HEK293 (cell line): ENCODE data around the gene DNAI1.

ENCODE experiments used
- CTCF ChIA-PET: fragments of 350-600 bp; formaldehyde crosslinking; extraction: SDS; loops from one replicate; lab custom pipeline; 2021; ENCODE audit warnings: antibody characterized with exemption; lab: Yijun Ruan, JAX
- POLR2A ChIA-PET: fragments of 300-600 bp; formaldehyde crosslinking; extraction: SDS; loops from one replicate; lab custom pipeline; 2020; ENCODE audit warnings: antibody characterized with exemption, inconsistent platforms; lab: Yijun Ruan, JAX
- H3K27ac ChIP-seq: fragments of 200-500 bp; sonication (Bioruptor generic); 2 replicates; pipeline ENCODE4 v1.5.1; 2014; ENCODE audit warnings: low read depth, low read length, control low read depth, inconsistent platforms; ENCODE audit errors: extremely low read depth
- H3K36me3 ChIP-seq, 2 experiments: fragments of 200-500 bp in 1 of 2; sonication (Bioruptor generic) in 1 of 2; 1 replicate in 1 of 2; 2 replicates in 1 of 2; pipeline ENCODE4 v1.5.1; 2014 to 2017; ENCODE audit warnings: inconsistent platforms in 2 of 2, low read length in 2 of 2; ENCODE audit not compliant: control insufficient read depth in 2 of 2, insufficient read depth in 1 of 2
- H3K4me1 ChIP-seq: fragments of 200-500 bp; sonication (Bioruptor generic); 2 replicates; pipeline ENCODE4 v1.5.1; 2014; ENCODE audit warnings: mild to moderate bottlenecking, low read length, inconsistent platforms; ENCODE audit not compliant: control insufficient read depth, insufficient read depth
- H3K4me3 ChIP-seq: 2 replicates; pipeline ENCODE4 v1.5.1; 2011; ENCODE audit warnings: low read depth, mild to moderate bottlenecking, control low read depth, low read length, moderate library complexity
- H3K9me3 ChIP-seq: fragments of 200-500 bp; sonication (Bioruptor generic); 2 replicates; pipeline ENCODE4 v1.5.1; 2014; ENCODE audit warnings: low read depth, low read length, inconsistent platforms; ENCODE audit not compliant: control insufficient read depth, insufficient read depth
- AEBP2 ChIP-seq: fragments of 450-650 bp; formaldehyde crosslinking; IDR thresholded peaks from 2 replicates; pipeline ENCODE4 v1.5.1; 2016; ENCODE audit warnings: missing biosample characterization, missing genetic modification characterization, borderline replicate concordance
- BCL11B ChIP-seq: fragments of 450-650 bp; formaldehyde crosslinking; IDR thresholded peaks from 2 replicates; pipeline ENCODE4 v1.5.1; 2016; ENCODE audit warnings: low read depth, missing biosample characterization, missing genetic modification characterization
- GLIS1 ChIP-seq: fragments of 450-650 bp; formaldehyde crosslinking; IDR thresholded peaks from 2 replicates; pipeline ENCODE4 v1.5.1; 2016; ENCODE audit warnings: missing biosample characterization, missing genetic modification characterization
- RBAK ChIP-seq: fragments of 450-650 bp; formaldehyde crosslinking; IDR thresholded peaks from 2 replicates; pipeline ENCODE4 v1.5.1; 2016; ENCODE audit warnings: missing biosample characterization, missing genetic modification characterization
- SCRT1 ChIP-seq: fragments of 450-650 bp; formaldehyde crosslinking; IDR thresholded peaks from 2 replicates; pipeline ENCODE4 v1.5.1; 2016; ENCODE audit warnings: missing biosample characterization, missing genetic modification characterization, borderline replicate concordance
- SP7 ChIP-seq: fragments of 450-650 bp; formaldehyde crosslinking; IDR thresholded peaks from 2 replicates; pipeline ENCODE4 v1.5.1; 2016; ENCODE audit warnings: missing biosample characterization, missing genetic modification characterization
- YY1 ChIP-seq: fragments of 450-650 bp; formaldehyde crosslinking; IDR thresholded peaks from 2 replicates; pipeline ENCODE4 v1.5.1; 2018; ENCODE audit warnings: missing biosample characterization, missing genetic modification characterization
- YY2 ChIP-seq: fragments of 450-650 bp; formaldehyde crosslinking; IDR thresholded peaks from 2 replicates; pipeline ENCODE4 v1.5.1; 2016; ENCODE audit warnings: missing biosample characterization, missing genetic modification characterization
- ZBTB48 ChIP-seq: fragments of 450-650 bp; formaldehyde crosslinking; IDR thresholded peaks from 2 replicates; pipeline ENCODE4 v1.5.1; 2016; ENCODE audit warnings: missing biosample characterization, missing genetic modification characterization
- ZBTB8A ChIP-seq: fragments of 450-650 bp; formaldehyde crosslinking; IDR thresholded peaks from 2 replicates; pipeline ENCODE4 v1.5.1; 2016; ENCODE audit warnings: missing biosample characterization, missing genetic modification characterization
- ZIC2 ChIP-seq: fragments of 450-650 bp; formaldehyde crosslinking; IDR thresholded peaks from 2 replicates; pipeline ENCODE4 v1.5.1; 2016; ENCODE audit warnings: missing biosample characterization, missing genetic modification characterization
- ZNF112 ChIP-seq: fragments of 450-650 bp; formaldehyde crosslinking; IDR thresholded peaks from 2 replicates; pipeline ENCODE4 v1.5.0; 2017; ENCODE audit warnings: missing biosample characterization, missing genetic modification characterization
- ZNF132 ChIP-seq: fragments of 450-650 bp; formaldehyde crosslinking; IDR thresholded peaks from 2 replicates; pipeline ENCODE4 v1.5.1; 2017; ENCODE audit warnings: missing biosample characterization, missing genetic modification characterization, borderline replicate concordance
- ZNF184 ChIP-seq: fragments of 450-650 bp; IDR thresholded peaks from 2 replicates; pipeline ENCODE4 v1.5.1; 2018; ENCODE audit warnings: missing biosample characterization, mild to moderate bottlenecking, missing genetic modification characterization
- ZNF221 ChIP-seq: fragments of 450-650 bp; formaldehyde crosslinking; IDR thresholded peaks from 2 replicates; pipeline ENCODE4 v1.5.1; 2017; ENCODE audit warnings: missing biosample characterization, missing genetic modification characterization, borderline replicate concordance
- ZNF366 ChIP-seq: fragments of 450-650 bp; formaldehyde crosslinking; conservative IDR thresholded peaks from 2 replicates; pipeline ENCODE4 v1.5.1; 2016; ENCODE audit warnings: missing biosample characterization, missing genetic modification characterization
- ZNF549 ChIP-seq: fragments of 450-650 bp; IDR thresholded peaks from 2 replicates; pipeline ENCODE4 v1.5.1; 2018; ENCODE audit warnings: missing biosample characterization, missing genetic modification characterization, mild to moderate bottlenecking, inconsistent platforms, moderate library complexity
- ZNF560 ChIP-seq: fragments of 450-650 bp; formaldehyde crosslinking; IDR thresholded peaks from 2 replicates; pipeline ENCODE4 v1.5.1; 2017; ENCODE audit warnings: missing biosample characterization, missing genetic modification characterization, borderline replicate concordance
- ZNF623 ChIP-seq: fragments of 450-650 bp; formaldehyde crosslinking; IDR thresholded peaks from 2 replicates; pipeline ENCODE4 v1.5.1; 2016; ENCODE audit warnings: missing biosample characterization, missing genetic modification characterization
- ZNF626 ChIP-seq: fragments of 450-650 bp; sonication (Bioruptor Pico); formaldehyde crosslinking; IDR thresholded peaks from 2 replicates; pipeline ENCODE4 v1.5.1; 2018; ENCODE audit warnings: missing biosample characterization, missing genetic modification characterization, inconsistent platforms
- ZNF654 ChIP-seq: fragments of 450-650 bp; formaldehyde crosslinking; IDR thresholded peaks from 2 replicates; pipeline ENCODE4 v1.5.1; 2016; ENCODE audit warnings: low read depth, missing biosample characterization, missing genetic modification characterization
- ZNF670 ChIP-seq: fragments of 450-650 bp; formaldehyde crosslinking; IDR thresholded peaks from 2 replicates; pipeline ENCODE4 v1.5.1; 2016; ENCODE audit warnings: missing biosample characterization, missing genetic modification characterization, low read depth
- ZNF692 ChIP-seq: fragments of 450-650 bp; formaldehyde crosslinking; IDR thresholded peaks from 2 replicates; pipeline ENCODE4 v1.5.1; 2016; ENCODE audit warnings: missing biosample characterization, missing genetic modification characterization
- TF ChIP-seq, protein P1 (sequence below): fragments of 450-650 bp; formaldehyde crosslinking; IDR thresholded peaks from 2 replicates; pipeline ENCODE4 v1.5.1; 2016; ENCODE audit warnings: missing biosample characterization, missing genetic modification characterization
- TF ChIP-seq, protein P2 (sequence below): fragments of 450-650 bp; formaldehyde crosslinking; optimal IDR thresholded peaks from 2 replicates; pipeline ENCODE3; 2016; ENCODE audit warnings: missing biosample characterization, mild to moderate bottlenecking, missing genetic modification characterization

Gene DNAI1

DNA sequence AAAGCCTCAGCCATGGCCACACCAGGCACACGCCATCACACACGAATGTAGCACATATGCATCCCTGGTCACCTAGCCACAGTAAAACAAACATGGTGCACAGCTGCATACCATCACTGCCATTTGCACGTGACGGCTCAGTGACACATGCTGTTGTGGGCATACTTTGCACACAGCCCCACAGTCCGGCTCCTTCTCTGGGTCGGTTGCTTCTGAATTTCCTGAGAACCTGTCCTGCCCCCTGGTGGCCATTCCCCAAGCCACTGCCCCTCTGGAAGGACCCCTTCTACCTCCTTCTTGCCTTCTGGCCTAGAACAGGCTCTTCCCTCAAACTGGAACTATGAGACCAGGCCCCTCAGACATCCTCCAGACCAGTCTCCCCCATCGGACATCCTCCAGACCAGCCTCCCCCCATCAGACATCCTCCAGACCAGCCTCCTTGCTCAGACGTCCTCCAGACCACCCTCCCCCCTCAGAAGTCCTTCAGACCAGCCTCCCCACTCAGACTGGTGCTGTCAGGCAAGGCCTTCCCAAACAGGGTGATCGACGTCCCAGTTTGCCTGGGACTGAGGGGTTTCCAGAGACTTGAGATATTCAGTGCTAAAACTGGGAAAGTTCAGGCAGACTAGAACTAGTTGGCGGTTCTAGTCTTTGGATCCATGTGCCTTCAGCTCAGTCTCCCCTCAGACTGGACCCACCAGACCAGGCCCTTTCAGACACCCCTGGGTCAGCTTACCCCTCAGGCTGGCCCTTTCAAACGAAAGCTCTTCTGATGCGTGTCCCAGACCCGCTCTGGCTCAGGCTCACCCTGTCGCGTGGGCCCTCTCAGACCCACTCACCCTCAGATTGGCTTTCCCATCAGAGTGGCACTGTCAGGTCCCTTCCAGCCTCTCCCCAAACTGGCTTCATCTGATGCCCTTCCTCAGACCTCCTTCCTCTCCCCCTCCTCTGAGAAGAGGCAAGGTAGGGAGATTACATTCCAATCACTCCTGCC lies 88.5 kb downstream of the DNAI1 start:
- H3K9me3 ChIP-seq, result no peaks in the 10 kb centered on the region
- H3K4me3 ChIP-seq, result no peak overlapping the region
- H3K27ac ChIP-seq, result no peak overlapping the region
- H3K36me3 ChIP-seq, result no peaks in the 10 kb centered on the region
- CTCF ChIA-PET, result interaction anchor here (0.6 to 7.3 kb wide), 54 partner anchors 10 to 820 kb away, joined by 3 to 101 read pairs (median 5); partner anchors contain the start of genes ENHO and SIGMAR1
- no peaks in the 10 kb centered on the region for H3K4me1 ChIP-seq
- POLR2A ChIA-PET, result interaction anchor here (0.5 to 1.1 kb wide), 2 partner anchors 45 to 524 kb away, joined by 4 to 7 read pairs; no protein-coding TSS in a partner anchor
- TF ChIP-seq ZNF623 (tag by site-specific recombination) (peak; percentile 44), AEBP2 (tag by site-specific recombination) (no peak), ZNF654 (tag by site-specific recombination) (peak; percentile 40)
- TF ChIP-seq, protein P1, sequence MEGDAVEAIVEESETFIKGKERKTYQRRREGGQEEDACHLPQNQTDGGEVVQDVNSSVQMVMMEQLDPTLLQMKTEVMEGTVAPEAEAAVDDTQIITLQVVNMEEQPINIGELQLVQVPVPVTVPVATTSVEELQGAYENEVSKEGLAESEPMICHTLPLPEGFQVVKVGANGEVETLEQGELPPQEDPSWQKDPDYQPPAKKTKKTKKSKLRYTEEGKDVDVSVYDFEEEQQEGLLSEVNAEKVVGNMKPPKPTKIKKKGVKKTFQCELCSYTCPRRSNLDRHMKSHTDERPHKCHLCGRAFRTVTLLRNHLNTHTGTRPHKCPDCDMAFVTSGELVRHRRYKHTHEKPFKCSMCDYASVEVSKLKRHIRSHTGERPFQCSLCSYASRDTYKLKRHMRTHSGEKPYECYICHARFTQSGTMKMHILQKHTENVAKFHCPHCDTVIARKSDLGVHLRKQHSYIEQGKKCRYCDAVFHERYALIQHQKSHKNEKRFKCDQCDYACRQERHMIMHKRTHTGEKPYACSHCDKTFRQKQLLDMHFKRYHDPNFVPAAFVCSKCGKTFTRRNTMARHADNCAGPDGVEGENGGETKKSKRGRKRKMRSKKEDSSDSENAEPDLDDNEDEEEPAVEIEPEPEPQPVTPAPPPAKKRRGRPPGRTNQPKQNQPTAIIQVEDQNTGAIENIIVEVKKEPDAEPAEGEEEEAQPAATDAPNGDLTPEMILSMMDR (tag by site-specific recombination), result peak; percentile 38; the same call in 1 of the 2 replicates

- no peaks in the 10 kb centered on the region for H3K4me1 ChIP-seq
- H3K27ac ChIP-seq, result no peak overlapping the region
- CTCF ChIA-PET, result interaction anchor here (0.6 to 7.3 kb wide), 48 partner anchors 9 to 821 kb away, joined by 3 to 101 read pairs (median 5); partner anchors contain the start of genes CNTFR, ENHO and SIGMAR1
- POLR2A ChIA-PET, result interaction anchor here (0.5 to 1.1 kb wide), 2 partner anchors 44 to 523 kb away, joined by 4 to 7 read pairs; no protein-coding TSS in a partner anchor
- no peak overlapping the region for H3K4me3 ChIP-seq
- no peaks in the 10 kb centered on the region for H3K9me3 ChIP-seq
- no peaks in the 10 kb centered on the region for H3K36me3 ChIP-seq
- TF ChIP-seq YY2 (tag by site-specific recombination) (no peak), SCRT1 (tag by site-specific recombination) (no peak), ZNF670 (tag by site-specific recombination) (no peak), RBAK (tag by site-specific recombination) (no peak), ZBTB8A (tag by site-specific recombination) (no peak), ZNF221 (tag by site-specific recombination) (no peak), ZNF560 (tag by site-specific recombination) (no peak), ZNF366 (tag by site-specific recombination) (0 out of 2 replicates have a peak, but pooled peaks have one; percentile 53), ZNF626 (tag by site-specific recombination) (no peak), BCL11B (no peak), ZNF654 (tag by site-specific recombination) (peak; percentile 51), ZNF692 (tag by site-specific recombination) (no peak), GLIS1 (peak; percentile 53), SP7 (tag by site-specific recombination) (no peak), ZIC2 (tag by site-specific recombination) (peak; percentile 20; the same call in 1 of the 2 replicates), ZNF112 (no peak), YY1 (tag by site-specific recombination) (no peak), ZBTB48 (tag by site-specific recombination) (0 out of 2 replicates have a peak, but pooled peaks have one; percentile 40), ZNF184 (no peak), ZNF132 (tag by site-specific recombination) (no peak), ZNF549 (tag by site-specific recombination) (no peak)
- TF ChIP-seq, protein P2, sequence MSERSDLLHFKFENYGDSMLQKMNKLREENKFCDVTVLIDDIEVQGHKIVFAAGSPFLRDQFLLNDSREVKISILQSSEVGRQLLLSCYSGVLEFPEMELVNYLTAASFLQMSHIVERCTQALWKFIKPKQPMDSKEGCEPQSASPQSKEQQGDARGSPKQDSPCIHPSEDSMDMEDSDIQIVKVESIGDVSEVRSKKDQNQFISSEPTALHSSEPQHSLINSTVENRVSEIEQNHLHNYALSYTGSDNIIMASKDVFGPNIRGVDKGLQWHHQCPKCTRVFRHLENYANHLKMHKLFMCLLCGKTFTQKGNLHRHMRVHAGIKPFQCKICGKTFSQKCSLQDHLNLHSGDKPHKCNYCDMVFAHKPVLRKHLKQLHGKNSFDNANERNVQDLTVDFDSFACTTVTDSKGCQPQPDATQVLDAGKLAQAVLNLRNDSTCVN (tag by site-specific recombination), result peak; percentile 19
Observed at GRCh38 chr9:34547960-34548611, 89.5 kb downstream of the DNAI1 start.
